ENCODE results near the gene WDR1. TPM values are rescaled to one million over a fixed set of nuclear protein-coding genes. Genes with fewer than 3 reads are reported as not detected.

The WDR1 gene
- polyA plus RNA-seq, 3 donors, result 206 to 251 (median 243) TPM

DNA sequence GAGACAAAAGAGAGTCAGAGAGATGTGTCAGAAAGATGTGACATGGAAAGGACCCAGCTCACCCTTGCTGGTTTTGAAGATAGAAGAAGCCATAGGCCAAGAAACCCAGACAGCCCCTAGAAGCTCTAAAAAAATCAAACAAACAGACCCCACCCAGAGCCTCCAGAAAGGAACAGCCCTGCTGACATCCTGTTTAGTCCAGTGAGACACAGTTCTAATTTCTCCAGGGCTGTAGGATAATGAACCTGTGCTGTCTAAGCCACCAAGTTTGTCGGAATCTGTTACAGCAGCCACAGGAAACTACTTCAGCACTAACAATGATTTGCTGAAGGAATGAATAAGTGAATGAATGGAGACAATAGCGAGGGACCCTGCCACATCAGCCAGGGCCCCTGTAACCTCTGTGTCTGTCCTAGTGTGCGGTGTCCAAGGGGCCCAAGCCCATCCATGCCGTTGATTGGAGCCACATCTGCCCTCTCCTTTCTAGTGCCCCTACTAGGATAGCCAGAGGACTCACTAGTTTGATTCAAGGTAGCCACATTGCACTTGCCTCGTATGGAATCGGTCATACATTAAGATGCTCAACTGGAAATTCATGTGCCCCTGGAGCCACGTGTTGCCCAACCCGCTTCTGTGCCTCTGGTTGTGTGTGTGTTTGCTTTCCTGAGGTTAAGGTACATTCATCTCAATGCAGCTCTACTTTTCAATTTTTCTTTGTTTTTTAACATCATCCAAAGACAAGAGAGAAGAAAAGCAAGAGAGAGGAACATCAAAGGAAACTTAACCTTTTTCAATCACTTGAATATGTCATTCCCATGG is 62.8 kb downstream of the WDR1 start:
- 97% methylated on average over 4 of the region's 8 CpGs for WGBS (ENCODE audit: insufficient coverage)

DNA sequence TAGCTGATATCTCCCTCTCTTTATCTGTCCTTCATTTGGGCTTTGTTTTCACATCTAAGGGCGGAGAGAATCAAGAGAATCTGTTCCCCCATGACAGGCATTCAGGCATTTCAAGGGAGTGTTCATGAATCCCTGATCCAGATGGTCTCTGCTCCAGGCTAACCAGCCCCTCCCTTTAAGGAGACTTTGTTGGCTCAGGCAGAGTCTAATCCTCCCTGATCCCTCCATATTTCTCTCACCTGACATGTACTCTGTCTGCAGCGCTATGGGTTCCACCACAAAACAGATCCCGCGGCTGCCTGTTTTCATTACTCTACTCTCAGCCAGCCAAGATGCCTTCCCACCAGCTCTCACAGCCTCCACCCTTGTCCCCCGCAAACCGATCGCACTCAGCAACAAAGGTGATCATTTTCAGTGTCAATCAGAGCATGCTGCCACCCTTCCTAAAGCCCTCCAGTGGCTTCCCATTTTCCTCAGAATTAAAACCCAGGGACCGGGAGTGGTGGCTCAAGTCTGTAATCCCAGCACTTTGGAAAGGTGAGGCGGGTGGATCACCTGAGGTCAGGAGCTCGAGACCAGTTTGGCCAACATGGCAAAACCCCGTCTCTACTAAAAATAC is 65.0 kb downstream of the WDR1 start:
- Mint-ChIP-seq H3K36me3 (peaks cover 6 to 15% of the 10 kb centered on the region in 2 donors), H3K4me3 (no peak overlapping the region), H3K27me3 (ENCODE audit: low read depth in 3 of 3) (peaks cover 18% of the 10 kb centered on the region in 3 donors), H3K9me3 (peaks cover 0 to 8% (median 0%) of the 10 kb centered on the region in 7 donors), H3K27ac (peak overlapping the region in 1 of 7 donors; percentile 52), H3K4me1 (peaks cover 27% of the 10 kb centered on the region)
- WGBS (ENCODE audit: insufficient coverage), result 97% methylated on average over 11 of the region's 11 CpGs
- DNase-seq, result no peak
- H3K4me2 ChIP-seq (replicated peaks; ENCODE audit: extremely low read depth, low read length, poor library complexity, severe bottlenecking), result no peak overlapping the region
- TF ChIP-seq, protein P1, sequence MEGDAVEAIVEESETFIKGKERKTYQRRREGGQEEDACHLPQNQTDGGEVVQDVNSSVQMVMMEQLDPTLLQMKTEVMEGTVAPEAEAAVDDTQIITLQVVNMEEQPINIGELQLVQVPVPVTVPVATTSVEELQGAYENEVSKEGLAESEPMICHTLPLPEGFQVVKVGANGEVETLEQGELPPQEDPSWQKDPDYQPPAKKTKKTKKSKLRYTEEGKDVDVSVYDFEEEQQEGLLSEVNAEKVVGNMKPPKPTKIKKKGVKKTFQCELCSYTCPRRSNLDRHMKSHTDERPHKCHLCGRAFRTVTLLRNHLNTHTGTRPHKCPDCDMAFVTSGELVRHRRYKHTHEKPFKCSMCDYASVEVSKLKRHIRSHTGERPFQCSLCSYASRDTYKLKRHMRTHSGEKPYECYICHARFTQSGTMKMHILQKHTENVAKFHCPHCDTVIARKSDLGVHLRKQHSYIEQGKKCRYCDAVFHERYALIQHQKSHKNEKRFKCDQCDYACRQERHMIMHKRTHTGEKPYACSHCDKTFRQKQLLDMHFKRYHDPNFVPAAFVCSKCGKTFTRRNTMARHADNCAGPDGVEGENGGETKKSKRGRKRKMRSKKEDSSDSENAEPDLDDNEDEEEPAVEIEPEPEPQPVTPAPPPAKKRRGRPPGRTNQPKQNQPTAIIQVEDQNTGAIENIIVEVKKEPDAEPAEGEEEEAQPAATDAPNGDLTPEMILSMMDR (IDR thresholded peaks at IDR 0.05), result no peak
- H3K79me2 ChIP-seq (ENCODE audit: insufficient read depth, low read length), result no peaks in the 10 kb centered on the region
- intact Hi-C loops (cut with micrococcal nuclease), result no loop called here
- peaks cover 11 to 18% of the 10 kb centered on the region in 2 donors for H3K4me1 ChIP-seq (ENCODE audit: control insufficient read depth in 1 of 2, insufficient read depth in 2 of 2, low read length in 2 of 2)
- no peak overlapping the region for H3K27ac ChIP-seq (ENCODE audit: low read depth in 1 of 2, low read length in 2 of 2)
- no peak overlapping the region for H3K4me3 ChIP-seq (replicated peaks in 1 of 3; ENCODE audit: low read depth in 2 of 3, low read length in 3 of 3)
- H4K20me1 ChIP-seq (ENCODE audit: insufficient read depth, low read length), result no peaks in the 10 kb centered on the region
- no peaks in the 10 kb centered on the region for H3K27me3 ChIP-seq (ENCODE audit: control insufficient read depth in 2 of 2, insufficient read depth in 2 of 2, low read length in 2 of 2)
- no peaks in the 10 kb centered on the region for H3K9me3 ChIP-seq (replicated peaks in 1 of 2; ENCODE audit: control insufficient read depth in 1 of 2, insufficient read depth in 1 of 2, low read length in 2 of 2)
- no peaks in the 10 kb centered on the region for H3K36me3 ChIP-seq (replicated peaks in 1 of 2; ENCODE audit: control insufficient read depth in 1 of 2, insufficient read depth in 2 of 2, low read length in 2 of 2)
- no peak overlapping the region for H2AFZ ChIP-seq (ENCODE audit: insufficient read depth, low read depth, low read length, poor library complexity, severe bottlenecking)
- no peak overlapping the region for H3K9ac ChIP-seq (ENCODE audit: insufficient read depth, low read length, poor library complexity, severe bottlenecking)

More for the DNA sequence above, 62.8 kb downstream of the WDR1 start:
- Mint-ChIP-seq H3K36me3 (peaks cover 12 to 19% of the 10 kb centered on the region in 2 donors), H3K27ac (no peak overlapping the region), H3K4me3 (no peak overlapping the region), H3K9me3 (peaks cover 0 to 5% (median 0%) of the 10 kb centered on the region in 7 donors), H3K27me3 (ENCODE audit: low read depth in 3 of 3) (peaks cover 16 to 18% (median 18%) of the 10 kb centered on the region in 3 donors), H3K4me1 (peaks cover 11% of the 10 kb centered on the region)
- H3K4me1 ChIP-seq (ENCODE audit: control insufficient read depth in 1 of 2, insufficient read depth in 2 of 2, low read length in 2 of 2), result no peaks in the 10 kb centered on the region
- H3K9me3 ChIP-seq (replicated peaks in 1 of 2; ENCODE audit: control insufficient read depth in 1 of 2, insufficient read depth in 1 of 2, low read length in 2 of 2), result no peaks in the 10 kb centered on the region
- no peak overlapping the region for H3K4me2 ChIP-seq (replicated peaks; ENCODE audit: extremely low read depth, low read length, poor library complexity, severe bottlenecking)
- no peak overlapping the region for H3K27ac ChIP-seq (ENCODE audit: low read depth in 1 of 2, low read length in 2 of 2)
- H4K20me1 ChIP-seq (ENCODE audit: insufficient read depth, low read length), result no peaks in the 10 kb centered on the region
- no peak overlapping the region for H3K9ac ChIP-seq (ENCODE audit: insufficient read depth, low read length, poor library complexity, severe bottlenecking)
- intact Hi-C loops (cut with micrococcal nuclease), result no loop called here
- no peak overlapping the region for H3K4me3 ChIP-seq (replicated peaks in 1 of 3; ENCODE audit: low read depth in 2 of 3, low read length in 3 of 3)
- DNase-seq, result no peak
- no peaks in the 10 kb centered on the region for H3K27me3 ChIP-seq (ENCODE audit: control insufficient read depth in 2 of 2, insufficient read depth in 2 of 2, low read length in 2 of 2)
- no peaks in the 10 kb centered on the region for H3K79me2 ChIP-seq (ENCODE audit: insufficient read depth, low read length)
- H2AFZ ChIP-seq (ENCODE audit: insufficient read depth, low read depth, low read length, poor library complexity, severe bottlenecking), result no peak overlapping the region
- TF ChIP-seq, protein P1 (IDR thresholded peaks at IDR 0.05), result no peak
- peaks cover 0 to 2% of the 10 kb centered on the region in 2 donors for H3K36me3 ChIP-seq (replicated peaks in 1 of 2; ENCODE audit: control insufficient read depth in 1 of 2, insufficient read depth in 2 of 2, low read length in 2 of 2)

All from CD14-positive monocyte (primary cell).